Measurements from ENCODE around the gene ARHGEF4.

ARHGEF4 gene

GRCh38 chr2:130916438-130916705 is 79.7 kb downstream of the ARHGEF4 start:
- Histone ChIP-seq H3K4me2 (ENCODE audit: low read depth, low read length) (no peak overlapping the region), H3K9me2 (replicated peaks; ENCODE audit: insufficient read depth, low read length) (no peaks in the 10 kb centered on the region), H3K79me2 (ENCODE audit: low read length) (no peaks in the 10 kb centered on the region), H3K27ac (ENCODE audit: low read length) (no peak overlapping the region), H3F3A (ENCODE audit: insufficient read depth, low read length) (no peaks in the 10 kb centered on the region), H2AFZ (ENCODE audit: low read length) (no peak overlapping the region), H4K20me1 (ENCODE audit: insufficient read depth, low read length) (no peaks in the 10 kb centered on the region), H3K9ac (ENCODE audit: low read length) (no peak overlapping the region), H3K4me1 (ENCODE audit: low read length) (no peaks in the 10 kb centered on the region), H3K36me3 (replicated peaks; ENCODE audit: insufficient read depth, low read length) (no peaks in the 10 kb centered on the region), H3K27me3 (replicated peaks; ENCODE audit: insufficient read depth, low read length) (no peaks in the 10 kb centered on the region), H3K4me3 (ENCODE audit: low read length) (no peak overlapping the region), H3K9me3 (replicated peaks; ENCODE audit: insufficient read depth, low read length) (no peaks in the 10 kb centered on the region)
- TF ChIP-seq EZH2 (optimal IDR thresholded peaks at IDR 0.05; ENCODE audit: low read depth, low read length) (no peak), EZH2phosphoT487 (IDR thresholded peaks at IDR 0.05; ENCODE audit: low read length) (no peak)
- TF ChIP-seq, protein P1, sequence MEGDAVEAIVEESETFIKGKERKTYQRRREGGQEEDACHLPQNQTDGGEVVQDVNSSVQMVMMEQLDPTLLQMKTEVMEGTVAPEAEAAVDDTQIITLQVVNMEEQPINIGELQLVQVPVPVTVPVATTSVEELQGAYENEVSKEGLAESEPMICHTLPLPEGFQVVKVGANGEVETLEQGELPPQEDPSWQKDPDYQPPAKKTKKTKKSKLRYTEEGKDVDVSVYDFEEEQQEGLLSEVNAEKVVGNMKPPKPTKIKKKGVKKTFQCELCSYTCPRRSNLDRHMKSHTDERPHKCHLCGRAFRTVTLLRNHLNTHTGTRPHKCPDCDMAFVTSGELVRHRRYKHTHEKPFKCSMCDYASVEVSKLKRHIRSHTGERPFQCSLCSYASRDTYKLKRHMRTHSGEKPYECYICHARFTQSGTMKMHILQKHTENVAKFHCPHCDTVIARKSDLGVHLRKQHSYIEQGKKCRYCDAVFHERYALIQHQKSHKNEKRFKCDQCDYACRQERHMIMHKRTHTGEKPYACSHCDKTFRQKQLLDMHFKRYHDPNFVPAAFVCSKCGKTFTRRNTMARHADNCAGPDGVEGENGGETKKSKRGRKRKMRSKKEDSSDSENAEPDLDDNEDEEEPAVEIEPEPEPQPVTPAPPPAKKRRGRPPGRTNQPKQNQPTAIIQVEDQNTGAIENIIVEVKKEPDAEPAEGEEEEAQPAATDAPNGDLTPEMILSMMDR (IDR thresholded peaks at IDR 0.05; ENCODE audit: low read length) = no peak
- DNase-seq = no peak

DNA sequence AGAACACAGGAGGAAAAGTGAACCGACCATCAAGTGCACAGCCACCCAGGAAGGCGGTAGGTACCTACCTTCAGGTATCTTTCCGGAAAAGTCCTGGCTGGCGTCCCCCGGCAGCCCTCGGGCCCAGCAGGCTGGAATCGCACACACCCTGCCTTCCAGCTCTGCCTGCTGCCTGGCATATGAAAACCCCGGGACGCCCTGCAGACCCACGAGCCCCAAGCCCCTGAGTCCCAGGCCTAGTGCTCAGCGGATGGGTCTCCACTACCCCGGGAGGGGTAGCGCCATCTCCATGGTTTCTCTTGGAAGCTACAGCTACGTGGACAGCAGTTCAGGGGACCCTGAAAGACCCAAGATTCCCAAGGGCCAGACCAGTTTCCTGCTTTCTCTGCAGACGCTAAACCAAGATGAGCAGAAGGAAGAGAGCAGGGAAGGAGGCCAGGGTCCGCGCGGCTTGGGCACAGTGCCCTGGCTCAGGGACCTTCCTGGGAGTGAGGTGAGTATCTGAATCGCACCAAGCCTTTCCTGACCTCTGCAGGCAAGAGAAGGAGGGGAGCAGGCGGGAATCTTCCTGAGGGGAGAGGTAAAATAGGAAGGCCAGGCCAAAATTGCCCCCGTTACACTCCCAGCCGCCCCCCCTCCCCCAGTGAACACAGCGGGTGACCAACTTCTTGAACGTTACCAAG is 80.4 kb downstream of the ARHGEF4 start:
- H3K27ac ChIP-seq (ENCODE audit: low read length) = no peak overlapping the region
- no peak overlapping the region for H3K9ac ChIP-seq (ENCODE audit: low read length)
- TF ChIP-seq EZH2 (optimal IDR thresholded peaks at IDR 0.05; ENCODE audit: low read depth, low read length) = no peak
- no peak for TF ChIP-seq EZH2phosphoT487 (IDR thresholded peaks at IDR 0.05; ENCODE audit: low read length)
- TF ChIP-seq, protein P1 (IDR thresholded peaks at IDR 0.05; ENCODE audit: low read length) = no peak
- H3K27me3 ChIP-seq (replicated peaks; ENCODE audit: insufficient read depth, low read length) = no peaks in the 10 kb centered on the region
- no peak overlapping the region for H2AFZ ChIP-seq (ENCODE audit: low read length)
- no peaks in the 10 kb centered on the region for H3K36me3 ChIP-seq (replicated peaks; ENCODE audit: insufficient read depth, low read length)
- no peak for DNase-seq
- H3K4me2 ChIP-seq (ENCODE audit: low read depth, low read length) = no peak overlapping the region
- no peaks in the 10 kb centered on the region for H3F3A ChIP-seq (ENCODE audit: insufficient read depth, low read length)
- H3K9me3 ChIP-seq (replicated peaks; ENCODE audit: insufficient read depth, low read length) = no peaks in the 10 kb centered on the region
- no peak overlapping the region for H3K4me3 ChIP-seq (ENCODE audit: low read length)
- no peaks in the 10 kb centered on the region for H3K9me2 ChIP-seq (replicated peaks; ENCODE audit: insufficient read depth, low read length)
- no peaks in the 10 kb centered on the region for H3K4me1 ChIP-seq (ENCODE audit: low read length)
- H3K79me2 ChIP-seq (ENCODE audit: low read length) = no peaks in the 10 kb centered on the region
- H4K20me1 ChIP-seq (ENCODE audit: insufficient read depth, low read length) = no peaks in the 10 kb centered on the region

DNA sequence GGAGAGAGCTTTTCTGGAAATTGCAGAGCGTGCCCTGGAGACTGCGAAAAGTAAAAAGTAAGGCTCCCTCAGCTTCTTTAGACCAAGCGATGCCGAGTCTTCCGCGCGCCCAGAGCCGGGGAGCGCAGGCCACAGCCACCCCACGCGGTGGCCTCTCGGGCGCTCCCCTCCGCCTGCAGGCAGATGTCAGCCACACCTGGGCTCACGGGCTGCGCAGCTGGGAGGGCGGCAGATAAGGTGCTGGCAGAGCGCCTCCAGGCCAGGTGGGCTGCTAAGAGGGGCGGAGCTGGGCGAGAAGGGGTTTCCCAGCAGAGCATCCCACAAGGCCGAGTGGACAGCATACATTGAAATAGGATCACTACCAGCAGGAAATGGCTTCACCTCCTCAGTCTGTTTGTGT is 81.7 kb downstream of the ARHGEF4 start:
- H2AFZ ChIP-seq (ENCODE audit: low read length) = no peak overlapping the region
- H4K20me1 ChIP-seq (ENCODE audit: insufficient read depth, low read length) = no peaks in the 10 kb centered on the region
- H3K9me3 ChIP-seq (replicated peaks; ENCODE audit: insufficient read depth, low read length) = no peaks in the 10 kb centered on the region
- no peaks in the 10 kb centered on the region for H3K27me3 ChIP-seq (replicated peaks; ENCODE audit: insufficient read depth, low read length)
- no peaks in the 10 kb centered on the region for H3K4me1 ChIP-seq (ENCODE audit: low read length)
- H3F3A ChIP-seq (ENCODE audit: insufficient read depth, low read length) = no peaks in the 10 kb centered on the region
- H3K9me2 ChIP-seq (replicated peaks; ENCODE audit: insufficient read depth, low read length) = no peaks in the 10 kb centered on the region
- DNase-seq = no peak
- H3K36me3 ChIP-seq (replicated peaks; ENCODE audit: insufficient read depth, low read length) = no peaks in the 10 kb centered on the region
- H3K79me2 ChIP-seq (ENCODE audit: low read length) = no peaks in the 10 kb centered on the region
- H3K4me3 ChIP-seq (ENCODE audit: low read length) = no peak overlapping the region
- no peak overlapping the region for H3K4me2 ChIP-seq (ENCODE audit: low read depth, low read length)
- TF ChIP-seq, protein P1 (IDR thresholded peaks at IDR 0.05; ENCODE audit: low read length) = no peak
- TF ChIP-seq EZH2phosphoT487 (IDR thresholded peaks at IDR 0.05; ENCODE audit: low read length) = no peak
- TF ChIP-seq EZH2 (optimal IDR thresholded peaks at IDR 0.05; ENCODE audit: low read depth, low read length) = no peak
- no peak overlapping the region for H3K27ac ChIP-seq (ENCODE audit: low read length)
- H3K9ac ChIP-seq (ENCODE audit: low read length) = no peak overlapping the region
